IMR-90 (cell line): ENCODE measurements around the gene SLC27A1. TPM values are rescaled to one million over a fixed set of nuclear protein-coding genes. Genes with fewer than 3 reads are reported as not detected.

Experiments
- ATAC-seq: fragments of 200-7000 bp; cut with Tn5 transposase; 2 replicates; pipeline ENCODE4 v1.9.1; 2020; ENCODE audit warnings: low read depth, mild to moderate bottlenecking, moderate library complexity
- BruUV-seq: library from RNA; stranded (reverse); fragments of 400-500 nt; replicated peaks from 2 replicates; lab custom pipeline; 2021; lab: Mats Ljungman, UMichigan
- CTCF ChIA-PET: fragments of 300-600 bp; formaldehyde crosslinking; extraction: SDS; loops from one replicate; lab custom pipeline; 2021; ENCODE audit warnings: antibody characterized with exemption; lab: Yijun Ruan, JAX
- POLR2A ChIA-PET: fragments of 300-600 bp; sonication (Branson Sonifier 250); formaldehyde crosslinking; loops from one replicate; lab custom pipeline; 2022; ENCODE audit warnings: antibody characterized with exemption; ENCODE audit not compliant: unreplicated experiment; lab: Charles Lee
- DNase-seq: peaks from one replicate; pipeline ENCODE4 v3.0.0; 2013
- H2AFZ ChIP-seq: replicated peaks from 2 replicates; pipeline ENCODE3; 2013; ENCODE audit warnings: low read length, mild to moderate bottlenecking; ENCODE audit not compliant: poor library complexity
- H2AK5ac ChIP-seq: 2 replicates; pipeline ENCODE4 v1.6.1; 2013; ENCODE audit warnings: low read depth, low read length, inconsistent platforms
- H2AK9ac ChIP-seq: replicated peaks from 2 replicates; pipeline ENCODE3; 2013; ENCODE audit warnings: mild to moderate bottlenecking, low read depth, low read length, moderate library complexity; ENCODE audit not compliant: poor library complexity
- H2BK120ac ChIP-seq: 2 replicates; pipeline ENCODE4 v1.6.1; 2013; ENCODE audit warnings: low read depth, low read length, inconsistent platforms
- H2BK15ac ChIP-seq: 3 replicates; pipeline ENCODE4 v1.6.1; 2013; ENCODE audit warnings: low read depth, low read length, inconsistent platforms
- H2BK20ac ChIP-seq: 2 replicates; pipeline ENCODE4 v1.6.1; 2013; ENCODE audit warnings: low read depth, mild to moderate bottlenecking, inconsistent platforms, low read length, moderate library complexity
- H2BK5ac ChIP-seq: 2 replicates; pipeline ENCODE4 v1.6.1; 2013; ENCODE audit warnings: mild to moderate bottlenecking, low read depth, low read length, inconsistent platforms; ENCODE audit not compliant: poor library complexity, severe bottlenecking
- H3K14ac ChIP-seq: replicated peaks from 2 replicates; pipeline ENCODE4 v1.6.1; 2013; ENCODE audit warnings: low read depth, low read length, inconsistent platforms
- H3K18ac ChIP-seq: 2 replicates; pipeline ENCODE4 v1.6.1; 2013; ENCODE audit warnings: low read depth, low read length, control low read depth
- H3K23ac ChIP-seq: 2 replicates; pipeline ENCODE4 v1.6.1; 2013; ENCODE audit warnings: low read depth, low read length, inconsistent platforms
- H3K27ac ChIP-seq: 2 replicates; pipeline ENCODE4 v1.5.1; 2013; ENCODE audit warnings: mild to moderate bottlenecking, control low read depth, low read length; ENCODE audit not compliant: insufficient read depth
- H3K27me3 ChIP-seq: 2 replicates; pipeline ENCODE4 v1.6.1; 2013; ENCODE audit warnings: low read length; ENCODE audit not compliant: control insufficient read depth, insufficient read depth
- H3K36me3 ChIP-seq: 2 replicates; pipeline ENCODE4 v1.6.1; 2013; ENCODE audit warnings: low read length, mixed read lengths; ENCODE audit not compliant: control insufficient read depth, insufficient read depth
- H3K4ac ChIP-seq: 2 replicates; pipeline ENCODE4 v1.6.1; 2013; ENCODE audit warnings: low read depth, low read length, inconsistent platforms
- H3K4me1 ChIP-seq: 2 replicates; pipeline ENCODE4 v1.6.1; 2013; ENCODE audit warnings: low read length, mixed read lengths; ENCODE audit not compliant: control insufficient read depth, insufficient read depth
- H3K4me2 ChIP-seq: 2 replicates; pipeline ENCODE4 v1.6.1; 2013; ENCODE audit warnings: low read depth, mild to moderate bottlenecking, control low read depth, low read length, moderate library complexity
- H3K4me3 ChIP-seq: 2 replicates; pipeline ENCODE4 v1.5.1; 2013; ENCODE audit warnings: low read depth, mild to moderate bottlenecking, control low read depth, low read length, moderate library complexity; ENCODE audit not compliant: insufficient read depth
- H3K56ac ChIP-seq: 2 replicates; pipeline ENCODE4 v1.6.1; 2013; ENCODE audit warnings: low read length, inconsistent platforms; ENCODE audit not compliant: insufficient read depth; ENCODE audit errors: extremely low read depth
- H3K79me1 ChIP-seq, 2 experiments: 2 replicates each; pipeline ENCODE4 v1.6.1; 2013; ENCODE audit warnings: low read length in 2 of 2, inconsistent platforms in 1 of 2, low read depth in 1 of 2
- H3K9ac ChIP-seq: 2 replicates; pipeline ENCODE4 v1.6.1; 2013; ENCODE audit warnings: low read depth, low read length, control low read depth
- H3K9me1 ChIP-seq: 2 replicates; pipeline ENCODE4 v1.6.1; 2013; ENCODE audit warnings: low read length, inconsistent platforms; ENCODE audit not compliant: insufficient read depth
- H3K9me3 ChIP-seq: 2 replicates; pipeline ENCODE4 v1.6.1; 2013; ENCODE audit warnings: low read length; ENCODE audit not compliant: control insufficient read depth, insufficient read depth
- H4K20me1 ChIP-seq: 2 replicates; pipeline ENCODE4 v1.6.1; 2013; ENCODE audit warnings: low read length, inconsistent platforms; ENCODE audit not compliant: insufficient read depth
- H4K5ac ChIP-seq: 2 replicates; pipeline ENCODE4 v1.6.1; 2013; ENCODE audit warnings: mild to moderate bottlenecking, low read depth, low read length, control low read depth
- H4K8ac ChIP-seq, 2 experiments: 2 replicates each; pipeline ENCODE4 v1.6.1; 2013; ENCODE audit warnings: low read depth in 2 of 2, low read length in 2 of 2, control low read depth in 1 of 2, inconsistent platforms in 1 of 2
- H4K91ac ChIP-seq: 2 replicates; pipeline ENCODE4 v1.6.1; 2013; ENCODE audit warnings: low read depth, low read length, inconsistent platforms; ENCODE audit not compliant: insufficient read depth
- BHLHE40 ChIP-seq: fragments of 150-350 bp; IDR thresholded peaks from 2 replicates; pipeline ENCODE4 v1.6.1; 2016; ENCODE audit warnings: mild to moderate bottlenecking, low read depth, low read length
- CEBPB ChIP-seq: IDR thresholded peaks from 2 replicates; pipeline ENCODE4 v1.6.1; 2012; ENCODE audit warnings: low read depth, low read length, improper control_type of control experiment
- CHD1 ChIP-seq: IDR thresholded peaks from 2 replicates; pipeline ENCODE4 v1.6.1; 2012; ENCODE audit warnings: low read depth, low read length, improper control_type of control experiment
- ELK1 ChIP-seq: fragments of 150-350 bp; IDR thresholded peaks from 2 replicates; pipeline ENCODE4 v1.6.1; 2016; ENCODE audit warnings: low read depth, mild to moderate bottlenecking, low read length, moderate library complexity, borderline replicate concordance
- FOS ChIP-seq: fragments of 150-350 bp; IDR thresholded peaks from 2 replicates; pipeline ENCODE4 v1.6.1; 2016; ENCODE audit warnings: low read depth, low read length
- MAFK ChIP-seq: IDR thresholded peaks from 2 replicates; pipeline ENCODE4 v1.6.1; 2012; ENCODE audit warnings: low read depth, low read length, improper control_type of control experiment
- MAZ ChIP-seq: IDR thresholded peaks from 2 replicates; pipeline ENCODE4 v1.6.1; 2012; ENCODE audit warnings: low read depth, mild to moderate bottlenecking, low read length, improper control_type of control experiment, moderate library complexity, borderline replicate concordance
- MXI1 ChIP-seq: IDR thresholded peaks from 2 replicates; pipeline ENCODE4 v1.6.1; 2012; ENCODE audit warnings: low read depth, mild to moderate bottlenecking, low read length, moderate library complexity, borderline replicate concordance
- NFE2L2 ChIP-seq: fragments of 150-350 bp; IDR thresholded peaks from 2 replicates; pipeline ENCODE4 v1.6.1; 2016; ENCODE audit warnings: low read depth, mild to moderate bottlenecking, low read length
- POLR2A ChIP-seq: IDR thresholded peaks from 2 replicates; pipeline ENCODE4 v1.6.1; 2012; ENCODE audit warnings: mild to moderate bottlenecking, low read depth, low read length
- RCOR1 ChIP-seq: IDR thresholded peaks from 2 replicates; pipeline ENCODE4 v1.6.1; 2012; ENCODE audit warnings: mild to moderate bottlenecking, low read length, improper control_type of control experiment; ENCODE audit not compliant: insufficient replicate concordance
- RFX5 ChIP-seq: IDR thresholded peaks from 2 replicates; pipeline ENCODE4 v1.8.0; 2012; ENCODE audit warnings: low read depth, mild to moderate bottlenecking, low read length, moderate library complexity
- SMC3 ChIP-seq: fragments of 150-350 bp; IDR thresholded peaks from 2 replicates; pipeline ENCODE4 v1.6.1; 2016; ENCODE audit warnings: low read depth, mild to moderate bottlenecking, antibody characterized with exemption, low read length, moderate library complexity
- USF2 ChIP-seq: fragments of 150-350 bp; IDR thresholded peaks from 2 replicates; pipeline ENCODE4 v1.6.1; 2017; ENCODE audit warnings: mild to moderate bottlenecking, antibody characterized with exemption, low read length, low read depth
- WGBS, 2 experiments: methylation state at CpG; one replicate each; pipeline versions ENCODE4 v1.1.5 to v1.1.7; 2013; ENCODE audit warnings: missing lambda C conversion rate in 2 of 2; ENCODE audit not compliant: insufficient read length in 1 of 2; ENCODE audit errors: extremely low coverage in 2 of 2; 5-methylcytosine and 5-hydroxymethylcytosine counted together
- dilution Hi-C: fragments of 300-500 bp; cut with HindIII; formaldehyde crosslinking; loops from one replicate; pipeline ENCODE4 v1.14.3; 2018; ENCODE audit warnings: low sequenced_read_pairs; ENCODE audit not compliant: unreplicated experiment
- in situ Hi-C: fragments of 300-500 bp; cut with MboI; formaldehyde crosslinking; loops from 3 replicates; pipeline ENCODE4 v1.14.3; 2019; ENCODE audit warnings: low sequenced_read_pairs, inconsistent platforms, mixed read lengths
- intact Hi-C: fragments of 100-400 bp; cut with micrococcal nuclease; formaldehyde crosslinking; loops from 2 replicates; pipeline ENCODE4 v1.10.0; 2022
- polyA plus RNA-seq, 3 experiments: library from polyadenylated mRNA; depleted of rRNA; stranded (reverse); fragments of >200 nt; gene quantifications; 2 replicates each; pipeline ENCODE4 v1.2.3, GENCODE V29; 2012; ENCODE audit warnings: low replicate concordance in 1 of 3
- total RNA-seq: library from RNA; depleted of rRNA; stranded (reverse); fragments of >200 nt; gene quantifications from 2 replicates; pipeline ENCODE4 v1.2.3, GENCODE V29; 2012
- TF ChIP-seq, protein P1 (sequence below): conservative IDR thresholded peaks from 2 replicates; pipeline ENCODE4 v1.5.1; 2012; ENCODE audit warnings: mild to moderate bottlenecking, low read depth, low read length, improper control_type of control experiment

The SLC27A1 gene
- total and polyA plus RNA-seq, 2 of the 4 experiments (the other 2 are of a cell fraction), result 4.8 to 12.9 TPM

- Histone ChIP-seq H2BK15ac (no peak overlapping the region), H2BK5ac (no peak overlapping the region), H3K4ac (no peak overlapping the region), H3K23ac (no peak overlapping the region), H2BK120ac (no peak overlapping the region), H4K20me1 (peaks cover 3% of the 10 kb centered on the region), H3K4me3 (no peak overlapping the region), H3K14ac (no peak overlapping the region), H2AK9ac (no peak overlapping the region), H3K9me1 (no peaks in the 10 kb centered on the region), H2BK20ac (no peak overlapping the region), H4K5ac (no peak overlapping the region), H3K36me3 (no peaks in the 10 kb centered on the region), H4K8ac (no peak overlapping the region), H3K27me3 (peaks cover 22% of the 10 kb centered on the region), H3K9ac (no peak overlapping the region), H3K56ac (no peak overlapping the region), H3K79me1 (no peaks in the 10 kb centered on the region), H3K4me1 (no peaks in the 10 kb centered on the region), H2AFZ (no peak overlapping the region), H3K9me3 (no peaks in the 10 kb centered on the region), H3K27ac (no peak overlapping the region), H2AK5ac (no peak overlapping the region), H3K4me2 (no peak overlapping the region), H4K91ac (no peak overlapping the region), H3K18ac (no peak overlapping the region)
- intact Hi-C loops, result loop anchor here (10.0 kb wide), 2 partner anchors 314 to 404 kb away; partner anchors contain the start of gene RPL18A
- dilution Hi-C loops, result no loop called here
- ATAC-seq (no peak), DNase-seq (no peak)
- CTCF ChIA-PET, result no interaction called here
- 88% methylated on average over 4 of the region's 8 CpGs; no CpG with 5 or more reads in 1 of the 2 experiments for WGBS, 2 experiments
- in situ Hi-C loops, result loop anchor here (10.0 kb wide), 1 partner anchor 404 kb away; the partner anchor contains the start of gene RPL18A
- POLR2A ChIA-PET, result no interaction called here
- no TSS peak for BruUV-seq
- TF ChIP-seq RFX5 (no peak), MAFK (no peak), RCOR1 (no peak), USF2 (no peak), MXI1 (no peak), BHLHE40 (no peak), CEBPB (no peak), FOS (no peak), POLR2A (no peak), ELK1 (no peak), NFE2L2 (no peak), SMC3 (no peak), CHD1 (no peak), MAZ (no peak)
- TF ChIP-seq, protein P1, sequence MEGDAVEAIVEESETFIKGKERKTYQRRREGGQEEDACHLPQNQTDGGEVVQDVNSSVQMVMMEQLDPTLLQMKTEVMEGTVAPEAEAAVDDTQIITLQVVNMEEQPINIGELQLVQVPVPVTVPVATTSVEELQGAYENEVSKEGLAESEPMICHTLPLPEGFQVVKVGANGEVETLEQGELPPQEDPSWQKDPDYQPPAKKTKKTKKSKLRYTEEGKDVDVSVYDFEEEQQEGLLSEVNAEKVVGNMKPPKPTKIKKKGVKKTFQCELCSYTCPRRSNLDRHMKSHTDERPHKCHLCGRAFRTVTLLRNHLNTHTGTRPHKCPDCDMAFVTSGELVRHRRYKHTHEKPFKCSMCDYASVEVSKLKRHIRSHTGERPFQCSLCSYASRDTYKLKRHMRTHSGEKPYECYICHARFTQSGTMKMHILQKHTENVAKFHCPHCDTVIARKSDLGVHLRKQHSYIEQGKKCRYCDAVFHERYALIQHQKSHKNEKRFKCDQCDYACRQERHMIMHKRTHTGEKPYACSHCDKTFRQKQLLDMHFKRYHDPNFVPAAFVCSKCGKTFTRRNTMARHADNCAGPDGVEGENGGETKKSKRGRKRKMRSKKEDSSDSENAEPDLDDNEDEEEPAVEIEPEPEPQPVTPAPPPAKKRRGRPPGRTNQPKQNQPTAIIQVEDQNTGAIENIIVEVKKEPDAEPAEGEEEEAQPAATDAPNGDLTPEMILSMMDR, result no peak
Observed at GRCh38 chr19:17450264-17451075, 19.9 kb upstream of the SLC27A1 start.
